Breast epithelium (tissue), 3 donors: Measurements from ENCODE around the gene NR1I2.

ENCODE experiments used
- POLR2A ChIP-seq: fragments of 450-650 bp; IDR thresholded peaks from one replicate; pipeline ENCODE4 v1.6.1; 2016; ENCODE audit warnings: antibody characterized with exemption, mild to moderate bottlenecking, moderate library complexity
- POLR2AphosphoS5 ChIP-seq, 3 donors: sonication (generic); formaldehyde crosslinking; IDR thresholded peaks; one replicate each; pipeline ENCODE4 v1.6.1; 2017; ENCODE audit warnings: antibody characterized with exemption in 3 of 3
- TF ChIP-seq, protein P1 (sequence below), 3 donors: fragments of 450-650 bp; IDR thresholded peaks; one replicate each; pipeline ENCODE4 v1.5.1; 2016 to 2017; ENCODE audit warnings: antibody characterized with exemption in 3 of 3, mild to moderate bottlenecking in 3 of 3, moderate library complexity in 3 of 3

DNA sequence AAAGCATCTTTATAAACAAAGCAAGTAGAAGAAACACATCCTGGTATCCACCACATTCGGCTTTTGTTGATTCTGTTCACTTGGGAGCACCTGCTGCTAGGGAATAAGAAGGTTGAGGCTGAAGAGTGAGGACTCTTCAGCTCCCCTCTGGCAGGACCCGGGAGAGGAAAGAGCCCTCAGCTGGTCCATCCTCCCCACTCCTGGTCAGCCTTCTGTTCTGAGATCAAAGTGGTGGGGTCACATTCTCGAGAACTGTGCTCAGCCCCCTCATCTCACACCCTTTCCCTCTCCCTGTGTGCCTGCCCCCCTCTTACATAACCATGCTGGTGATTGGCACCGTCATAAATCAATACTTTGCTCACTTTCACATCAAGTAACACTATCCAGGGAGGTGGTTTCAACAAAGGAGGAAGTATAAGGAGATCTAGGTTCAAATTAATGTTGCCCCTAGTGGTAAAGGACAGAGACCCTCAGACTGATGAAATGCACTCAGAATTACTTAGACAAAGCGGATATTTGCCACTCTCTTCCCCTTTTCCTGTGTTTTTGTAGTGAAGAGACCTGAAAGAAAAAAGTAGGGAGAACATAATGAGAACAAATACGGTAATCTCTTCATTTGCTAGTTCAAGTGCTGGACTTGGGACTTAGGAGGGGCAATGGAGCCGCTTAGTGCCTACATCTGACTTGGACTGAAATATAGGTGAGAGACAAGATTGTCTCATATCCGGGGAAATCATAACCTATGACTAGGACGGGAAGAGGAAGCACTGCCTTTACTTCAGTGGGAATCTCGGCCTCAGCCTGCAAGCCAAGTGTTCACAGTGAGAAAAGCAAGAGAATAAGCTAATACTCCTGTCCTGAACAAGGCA lies at the start of gene NR1I2:
- TF ChIP-seq, protein P1, sequence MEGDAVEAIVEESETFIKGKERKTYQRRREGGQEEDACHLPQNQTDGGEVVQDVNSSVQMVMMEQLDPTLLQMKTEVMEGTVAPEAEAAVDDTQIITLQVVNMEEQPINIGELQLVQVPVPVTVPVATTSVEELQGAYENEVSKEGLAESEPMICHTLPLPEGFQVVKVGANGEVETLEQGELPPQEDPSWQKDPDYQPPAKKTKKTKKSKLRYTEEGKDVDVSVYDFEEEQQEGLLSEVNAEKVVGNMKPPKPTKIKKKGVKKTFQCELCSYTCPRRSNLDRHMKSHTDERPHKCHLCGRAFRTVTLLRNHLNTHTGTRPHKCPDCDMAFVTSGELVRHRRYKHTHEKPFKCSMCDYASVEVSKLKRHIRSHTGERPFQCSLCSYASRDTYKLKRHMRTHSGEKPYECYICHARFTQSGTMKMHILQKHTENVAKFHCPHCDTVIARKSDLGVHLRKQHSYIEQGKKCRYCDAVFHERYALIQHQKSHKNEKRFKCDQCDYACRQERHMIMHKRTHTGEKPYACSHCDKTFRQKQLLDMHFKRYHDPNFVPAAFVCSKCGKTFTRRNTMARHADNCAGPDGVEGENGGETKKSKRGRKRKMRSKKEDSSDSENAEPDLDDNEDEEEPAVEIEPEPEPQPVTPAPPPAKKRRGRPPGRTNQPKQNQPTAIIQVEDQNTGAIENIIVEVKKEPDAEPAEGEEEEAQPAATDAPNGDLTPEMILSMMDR (IDR thresholded peaks at IDR 0.05), result no peak
- no peak for TF ChIP-seq POLR2A
- TF ChIP-seq POLR2AphosphoS5 (IDR thresholded peaks at IDR 0.05), result no peak
